Stimulated activated CD4-positive, alpha-beta T cell treated with anti-CD3 and anti-CD28 coated beads, Interleukin-4, amount 100 ng/mL, for 24 hours (primary cell): ENCODE results near the gene ARHGAP8.

Source experiments
- DNase-seq: peaks from one replicate; pipeline ENCODE4 v3.0.0-alpha.2; 2020

The ARHGAP8 gene

DNA sequence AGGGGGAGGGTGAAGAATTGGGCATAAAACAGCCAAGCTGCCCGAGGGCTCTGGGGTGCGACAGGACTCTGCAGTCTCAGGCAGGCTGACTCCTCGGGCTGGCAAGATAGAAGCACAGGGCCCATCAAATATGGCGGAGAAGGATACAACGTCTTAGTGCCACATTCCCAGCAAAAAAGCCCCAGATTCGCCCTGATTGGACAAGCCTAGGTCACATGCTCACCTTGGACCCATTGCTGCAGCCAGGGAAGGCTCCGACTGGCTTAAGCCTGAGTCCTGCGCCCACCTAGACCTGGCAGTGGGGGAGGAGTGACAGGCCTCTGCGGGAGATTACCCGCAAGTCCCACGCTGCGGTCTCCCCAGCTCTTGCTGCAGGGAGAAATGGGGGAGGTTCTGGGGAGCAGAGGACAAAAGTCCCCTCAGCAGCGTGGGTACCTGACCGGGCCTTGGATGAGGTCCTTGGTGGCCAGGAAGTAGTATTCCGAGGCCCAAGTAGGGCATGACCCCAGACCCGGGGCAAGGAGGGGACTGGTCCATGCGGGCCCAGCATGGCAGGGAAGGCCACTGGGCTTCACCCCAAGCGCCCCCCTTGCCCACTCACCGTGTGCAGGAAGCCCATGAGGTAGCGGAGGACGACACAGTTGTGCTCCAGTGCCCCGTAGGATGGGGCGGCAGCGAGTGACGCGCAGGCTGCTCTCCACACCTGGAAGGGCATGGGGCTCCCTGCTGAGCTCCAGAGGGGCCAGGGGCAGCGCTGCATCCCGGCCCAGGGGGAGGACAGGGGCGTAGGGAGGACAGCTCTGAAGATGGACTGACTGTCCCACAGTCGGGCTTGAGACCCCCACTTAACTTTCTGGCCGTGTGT, 113.0 kb downstream of the ARHGAP8 start:
- DNase-seq, result no peak

DNA sequence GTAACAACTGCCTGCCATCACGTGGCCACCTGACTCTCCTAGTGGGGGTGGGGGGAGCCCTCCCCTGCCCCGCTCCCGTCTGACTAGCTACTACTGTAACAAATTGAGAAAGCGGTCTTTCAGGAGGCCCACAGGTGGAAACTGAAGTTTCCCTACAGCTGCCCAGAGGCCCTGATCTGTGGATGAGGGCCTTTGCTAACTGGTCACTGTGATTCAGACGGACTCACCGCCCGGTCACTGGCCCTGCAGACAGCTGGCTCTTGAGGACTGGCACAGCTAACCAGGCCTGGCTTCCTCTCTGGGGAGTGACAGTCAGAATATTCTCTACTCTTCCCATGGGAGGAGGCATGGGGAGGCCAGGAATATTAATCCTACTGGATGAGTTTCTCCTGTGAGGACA, 116.8 kb downstream of the ARHGAP8 start:
- DNase-seq, result no peak

DNA sequence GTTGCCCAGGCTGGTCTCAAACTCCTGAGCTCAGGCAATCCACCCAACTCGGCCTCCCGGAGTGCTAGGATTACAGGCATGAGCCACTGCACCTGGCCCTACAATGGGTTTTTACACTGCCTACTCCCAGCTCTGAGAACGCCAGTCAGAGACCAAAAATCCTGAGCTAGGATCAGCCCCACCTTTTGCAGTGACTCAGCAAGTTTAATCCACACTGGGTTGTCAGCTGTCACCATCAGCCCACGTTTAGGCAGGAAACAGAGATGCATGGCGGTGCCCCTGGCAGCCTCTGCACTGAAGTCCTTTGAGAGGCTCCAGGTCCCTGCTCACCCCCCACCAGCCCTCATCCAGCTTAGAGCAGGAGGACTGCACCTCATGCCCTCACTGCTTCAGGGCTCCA, 117.6 kb downstream of the ARHGAP8 start:
- DNase-seq, result no peak

DNA sequence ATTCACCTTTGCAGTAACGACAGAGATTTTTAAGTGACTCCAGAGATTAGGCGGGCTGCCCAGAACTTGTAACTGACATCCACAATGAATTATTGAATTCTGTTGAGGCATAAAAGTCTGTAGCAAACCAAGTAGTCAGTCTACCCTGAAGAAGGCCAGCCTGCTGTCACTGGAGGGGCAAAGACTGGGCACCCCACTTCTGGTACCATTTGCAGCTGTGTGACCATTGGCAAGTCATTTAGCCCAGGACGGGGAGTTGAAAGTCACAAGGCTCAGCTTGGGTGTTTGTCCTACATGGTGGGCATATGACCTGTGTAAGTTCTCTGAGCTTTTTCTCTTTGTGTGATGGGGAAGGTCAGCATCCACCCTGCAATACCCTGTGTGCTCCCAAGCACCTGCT, 119.4 kb downstream of the ARHGAP8 start:
- no peak for DNase-seq

GRCh38 chr22:44876921-44877320, 124.5 kb downstream of the ARHGAP8 start:
- no peak for DNase-seq

DNA sequence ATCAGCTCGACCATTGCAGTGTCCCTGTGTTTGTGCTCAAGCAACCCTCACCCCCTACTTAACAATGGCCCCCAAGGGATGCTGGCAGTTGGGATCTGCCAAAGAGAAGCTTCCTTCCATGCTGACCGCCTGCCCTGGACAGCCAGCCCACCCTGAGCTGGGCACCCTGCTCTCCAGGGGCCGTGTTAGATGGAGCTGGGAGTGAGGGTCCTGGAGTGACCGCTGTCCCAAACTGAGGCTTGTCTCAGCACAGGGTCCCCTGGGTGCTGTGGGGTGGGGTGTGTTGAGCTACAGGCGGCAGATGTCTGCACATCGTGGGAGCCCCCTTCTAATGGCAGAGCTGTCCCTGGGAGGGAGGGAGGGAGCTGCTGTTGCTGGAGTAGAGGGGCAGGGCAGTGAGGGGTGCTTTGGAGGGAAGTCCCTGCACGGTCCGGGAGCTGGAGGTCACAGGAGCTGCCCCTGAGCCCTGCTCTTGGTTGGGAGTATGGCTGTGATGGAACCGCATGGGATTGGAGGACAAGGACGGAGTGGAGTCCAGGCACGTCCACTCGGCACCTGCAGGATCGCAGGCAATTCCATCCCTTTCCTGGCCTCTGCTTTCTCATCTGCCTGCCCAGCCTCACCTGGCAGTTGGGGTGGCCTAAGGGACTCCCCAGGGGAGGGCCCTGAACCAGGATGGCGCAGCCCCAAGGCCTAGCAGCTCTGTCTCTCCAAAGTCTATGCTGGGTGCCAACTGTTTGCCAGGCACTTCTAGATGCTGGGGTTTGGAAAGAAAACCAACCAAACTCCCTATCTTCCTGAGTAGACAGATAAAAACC, 126.3 kb downstream of the ARHGAP8 start:
- no peak for DNase-seq

DNA sequence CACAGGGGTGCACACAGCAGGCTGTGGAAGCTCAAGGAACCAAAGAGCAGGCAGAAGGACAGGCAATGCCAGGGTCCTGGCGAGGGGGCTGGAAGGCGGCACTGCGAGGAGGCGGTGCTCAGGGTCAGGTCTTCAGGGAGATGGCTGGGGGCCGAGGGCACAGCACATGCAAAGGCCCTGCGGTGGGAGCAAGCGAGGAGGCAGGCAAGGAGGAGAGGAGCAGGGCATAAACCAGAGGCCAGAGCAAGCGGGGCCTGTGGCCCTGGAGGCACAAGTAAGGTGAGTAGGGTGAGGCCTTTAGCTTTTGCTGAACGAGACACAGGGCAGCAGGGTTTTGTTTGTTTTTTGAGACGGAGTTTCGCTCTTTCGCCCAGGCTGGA, 126.9 kb downstream of the ARHGAP8 start:
- no peak for DNase-seq

DNA sequence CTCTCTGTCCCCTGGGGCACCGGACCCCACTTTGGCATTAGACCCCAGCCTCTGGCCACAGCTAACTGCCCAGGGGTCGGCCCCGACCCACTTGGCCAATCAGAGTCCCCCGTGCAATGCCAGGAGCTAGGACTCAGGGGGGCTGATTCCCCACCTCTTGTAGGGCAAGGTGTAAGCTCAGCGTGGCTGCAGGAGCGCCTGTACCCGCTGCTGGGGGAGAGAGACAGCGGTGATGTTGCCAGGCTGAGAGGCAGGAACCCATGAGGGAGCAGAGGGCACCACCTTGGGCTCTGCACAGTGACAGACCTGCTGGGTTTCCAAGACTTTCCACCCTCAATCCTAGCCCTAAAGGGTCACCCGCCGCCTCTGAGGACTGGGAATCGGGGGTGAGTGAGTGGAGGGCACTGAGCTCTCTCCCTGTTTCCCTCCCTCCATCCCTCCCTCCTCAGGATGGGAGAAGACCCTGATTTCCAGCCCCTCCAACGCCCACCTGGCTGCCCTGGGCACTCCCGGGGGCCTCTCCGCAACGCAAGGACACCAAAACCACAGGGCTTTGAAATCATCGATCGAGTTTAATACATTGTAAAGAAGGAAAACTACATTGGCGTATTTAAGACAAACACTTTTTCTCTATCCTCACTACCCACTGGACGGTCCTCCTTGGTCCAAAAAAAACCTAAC, 128.4 kb downstream of the ARHGAP8 start:
- no peak for DNase-seq

DNA sequence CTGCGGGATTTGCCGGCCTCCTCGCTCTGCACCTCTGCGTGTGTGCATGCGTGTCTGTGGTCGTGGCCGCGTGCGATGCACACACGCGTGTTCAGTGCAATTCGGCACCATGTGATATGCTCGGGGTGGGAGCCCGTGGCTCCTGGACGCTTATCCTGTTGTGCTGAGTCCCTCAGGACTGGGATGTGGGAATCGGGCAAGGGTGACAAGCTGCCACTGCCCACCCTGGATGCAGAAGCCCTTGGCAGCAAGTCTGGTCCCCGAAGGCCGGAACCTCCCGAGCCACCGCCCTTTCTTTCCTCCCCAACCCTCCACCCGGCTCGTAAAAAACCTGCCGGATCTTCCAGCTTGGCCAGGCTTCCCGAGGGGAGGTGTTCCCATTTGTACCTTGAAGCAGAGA, 129.2 kb downstream of the ARHGAP8 start:
- DNase-seq, result no peak

- DNase-seq, result no peak
Measured at GRCh38 chr22:44882226-44882905, 130.0 kb downstream of the ARHGAP8 start.

DNA sequence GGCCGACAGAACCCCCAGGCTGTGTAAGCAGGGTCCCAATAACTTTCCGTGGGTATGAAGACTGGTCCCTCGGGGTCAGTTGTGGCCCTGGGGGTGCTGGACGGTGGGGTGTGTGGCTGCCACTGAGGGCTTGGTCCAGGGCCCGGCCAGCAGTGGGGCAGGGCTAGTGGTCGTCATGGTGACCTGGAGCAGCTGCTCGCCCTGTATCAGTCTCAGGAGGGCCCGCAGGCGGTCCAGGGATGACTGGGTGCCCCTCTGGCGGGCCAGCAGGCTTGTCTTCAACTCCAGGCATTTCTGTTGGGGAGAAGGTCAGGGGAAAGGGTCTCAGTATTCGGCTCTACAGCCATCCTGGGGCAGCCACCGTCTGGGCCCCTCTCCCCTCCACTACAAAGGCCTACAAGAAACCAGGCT, 130.6 kb downstream of the ARHGAP8 start:
- no peak for DNase-seq

- no peak for DNase-seq
Measured at GRCh38 chr22:44884562-44884961, 132.2 kb downstream of the ARHGAP8 start.

- no peak for DNase-seq
Measured at GRCh38 chr22:44884968-44885805, 132.8 kb downstream of the ARHGAP8 start.

- DNase-seq, result no peak
Measured at GRCh38 chr22:44885806-44886360, 133.5 kb downstream of the ARHGAP8 start.

- DNase-seq, result no peak
Measured at GRCh38 chr22:44887941-44888366, 135.6 kb downstream of the ARHGAP8 start.

DNA sequence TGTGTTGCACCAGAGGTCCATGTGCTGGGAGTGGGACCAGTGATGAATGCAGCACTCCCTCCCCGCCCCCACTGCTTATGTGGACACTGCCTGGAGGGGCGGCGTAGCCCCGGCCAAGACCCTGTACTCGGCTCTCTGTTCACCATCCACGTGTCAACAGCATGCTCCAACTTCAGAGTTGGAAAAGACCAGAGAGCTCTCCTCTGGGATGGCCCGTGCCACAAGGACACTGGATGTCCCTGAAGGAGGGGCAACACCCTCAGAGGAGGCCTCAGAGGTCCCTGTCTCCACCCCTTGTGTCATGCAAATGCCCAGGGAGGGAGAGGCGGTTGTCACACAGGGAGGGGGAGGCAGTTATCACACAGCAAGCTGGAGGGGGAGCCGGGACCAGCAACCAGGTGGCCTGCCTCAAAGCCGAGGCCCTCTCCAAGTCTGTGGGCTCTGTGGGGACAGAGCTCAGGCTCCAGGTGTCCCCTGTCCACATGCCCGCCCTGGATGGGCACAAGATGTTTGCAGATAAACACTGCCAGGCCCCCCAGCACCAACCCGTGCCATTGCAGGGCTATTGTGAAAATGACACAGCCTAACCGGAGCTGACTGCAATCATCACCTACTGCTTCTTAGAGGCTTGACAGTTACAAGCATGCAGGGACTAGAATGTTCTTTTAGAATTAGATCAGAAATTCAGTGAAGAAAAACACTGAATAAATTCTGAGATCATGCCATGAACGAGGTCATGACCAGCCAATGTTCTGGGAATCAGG, 136.3 kb downstream of the ARHGAP8 start:
- no peak for DNase-seq

GRCh38 chr22:44889255-44889878, 137.0 kb downstream of the ARHGAP8 start:
- no peak for DNase-seq

DNA sequence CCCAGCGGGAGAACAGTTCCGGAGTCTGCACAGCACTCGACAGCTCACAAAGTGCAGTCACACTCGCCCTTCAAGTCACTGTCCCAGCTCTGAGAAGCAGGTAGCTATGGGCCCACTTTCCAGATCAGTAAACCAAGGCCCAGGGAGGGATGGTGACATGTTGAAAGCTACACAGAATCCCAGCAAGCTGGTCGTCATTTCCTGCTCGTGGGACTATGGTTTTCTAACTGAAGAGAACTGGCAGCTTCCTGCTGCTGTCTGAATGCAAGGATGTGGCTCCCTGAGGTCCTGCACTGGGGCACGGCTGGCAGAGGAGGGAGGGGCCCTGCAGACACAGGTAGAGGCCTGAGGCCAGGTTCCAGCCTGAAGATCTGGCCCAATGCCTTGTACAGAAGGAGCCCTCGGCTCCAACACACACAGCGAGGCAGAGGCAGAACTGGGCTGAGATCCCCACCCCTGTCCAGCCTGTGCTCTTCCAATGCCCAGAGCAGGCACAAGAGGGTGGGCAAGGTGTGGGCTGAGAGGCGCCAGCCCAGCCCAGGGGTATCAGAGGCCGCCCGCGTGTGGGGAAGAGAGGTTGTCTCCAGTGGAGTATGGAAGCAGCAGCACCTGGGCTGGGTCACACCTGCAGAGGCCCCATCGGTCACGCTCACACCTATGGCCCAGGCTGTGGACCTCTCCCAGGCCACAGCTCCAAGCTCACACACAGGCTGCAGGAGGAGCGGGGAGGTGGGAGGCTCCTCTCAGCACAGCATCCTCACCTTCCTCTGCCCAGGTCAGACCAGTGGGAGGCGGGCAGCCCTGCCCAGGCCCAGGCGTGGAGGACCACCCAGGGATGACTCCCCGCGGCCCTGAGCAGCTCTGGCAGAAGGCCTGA, 138.3 kb downstream of the ARHGAP8 start:
- no peak for DNase-seq

GRCh38 chr22:44891293-44891747, 138.9 kb downstream of the ARHGAP8 start:
- no peak for DNase-seq
